HepG2 (cell line): ENCODE measurements around the gene RAB28. TPM values are rescaled to one million over a fixed set of nuclear protein-coding genes. Genes with fewer than 3 reads are reported as not detected.
A peak's percentile ranks its signal among the peaks of the same experiment; 100 is the strongest.

Experiments
- CREB1 ChIP-seq, 2 experiments: fragments of 450-650 bp in 1 of 2; IDR thresholded peaks; 2 replicates each; pipeline ENCODE4 v1.6.1; 2016 to 2017; ENCODE audit warnings: control low read depth in 1 of 2, mild to moderate bottlenecking in 1 of 2, missing compliant biosample characterization in 1 of 2, missing genetic modification characterization in 1 of 2
- FUBP1 ChIP-seq: sonication (generic); formaldehyde crosslinking; IDR thresholded peaks from 2 replicates; pipeline ENCODE4 v1.5.1; 2020; ENCODE audit warnings: missing genetic modification reagents, mild to moderate bottlenecking, borderline replicate concordance
- GPN1 ChIP-seq: sonication (generic); formaldehyde crosslinking; IDR thresholded peaks from 2 replicates; pipeline ENCODE4 v1.5.1; 2020; ENCODE audit warnings: missing genetic modification reagents, borderline replicate concordance
- HES4 ChIP-seq: sonication (generic); formaldehyde crosslinking; IDR thresholded peaks from 2 replicates; pipeline ENCODE4 v1.9.0; 2021; ENCODE audit warnings: mild to moderate bottlenecking, missing genetic modification reagents, borderline replicate concordance
- IRX3 ChIP-seq: sonication (generic); formaldehyde crosslinking; IDR thresholded peaks from 2 replicates; pipeline ENCODE4 v1.8.1; 2023; ENCODE audit warnings: mild to moderate bottlenecking, low read depth, missing genetic modification reagents, borderline replicate concordance
- KMT2A ChIP-seq: sonication (generic); formaldehyde crosslinking; IDR thresholded peaks from 2 replicates; pipeline ENCODE4 v1.4.0; 2020; ENCODE audit warnings: missing genetic modification reagents
- NFKBIZ ChIP-seq: IDR thresholded peaks from 2 replicates; pipeline ENCODE4 v1.6.1; 2018; ENCODE audit warnings: missing genetic modification reagents, missing compliant biosample characterization
- SRSF4 ChIP-seq: fragments of 200-400 bp; formaldehyde crosslinking; IDR thresholded peaks from one replicate; pipeline ENCODE4 v1.6.1; 2018; ENCODE audit warnings: mild to moderate bottlenecking, low read depth, low read length, moderate library complexity; ENCODE audit not compliant: poor library complexity, severe bottlenecking
- ZBTB42 ChIP-seq: sonication (generic); formaldehyde crosslinking; IDR thresholded peaks from 2 replicates; pipeline ENCODE4 v1.5.0; 2020; ENCODE audit warnings: mild to moderate bottlenecking, missing genetic modification reagents
- ZNF10 ChIP-seq: sonication (generic); formaldehyde crosslinking; IDR thresholded peaks from 2 replicates; pipeline ENCODE4 v1.4.0; 2020; ENCODE audit warnings: mild to moderate bottlenecking, low read depth, missing genetic modification reagents, borderline replicate concordance
- ZNF234 ChIP-seq: sonication (generic); formaldehyde crosslinking; conservative IDR thresholded peaks from 2 replicates; pipeline ENCODE4 v1.5.1; 2020; ENCODE audit warnings: mild to moderate bottlenecking, missing genetic modification reagents
- ZNF337 ChIP-seq: sonication (generic); formaldehyde crosslinking; IDR thresholded peaks from 2 replicates; pipeline ENCODE4 v1.5.1; 2020; ENCODE audit warnings: missing genetic modification reagents, low read depth, mild to moderate bottlenecking, borderline replicate concordance
- ZNF343 ChIP-seq: sonication (generic); formaldehyde crosslinking; IDR thresholded peaks from 2 replicates; pipeline ENCODE4 v1.4.0; 2020; ENCODE audit warnings: mild to moderate bottlenecking, missing genetic modification reagents
- ZNF431 ChIP-seq: sonication (generic); formaldehyde crosslinking; IDR thresholded peaks from 2 replicates; pipeline ENCODE4 v1.9.0; 2022; ENCODE audit warnings: missing genetic modification reagents, low read depth, mild to moderate bottlenecking, borderline replicate concordance
- ZNF44 ChIP-seq: sonication (generic); formaldehyde crosslinking; IDR thresholded peaks from 2 replicates; pipeline ENCODE4 v1.5.1; 2020; ENCODE audit warnings: mild to moderate bottlenecking, missing genetic modification reagents
- ZNF747 ChIP-seq: sonication (generic); formaldehyde crosslinking; IDR thresholded peaks from 2 replicates; pipeline ENCODE4 v1.8.1; 2023; ENCODE audit warnings: missing genetic modification reagents, mild to moderate bottlenecking, borderline replicate concordance
- ZNF766 ChIP-seq: sonication (generic); formaldehyde crosslinking; IDR thresholded peaks from 2 replicates; pipeline ENCODE4 v1.5.0; 2020; ENCODE audit warnings: missing genetic modification reagents, borderline replicate concordance
- ZNF775 ChIP-seq: sonication (generic); formaldehyde crosslinking; IDR thresholded peaks from 2 replicates; pipeline ENCODE4 v1.4.0; 2020; ENCODE audit warnings: missing genetic modification reagents, mild to moderate bottlenecking, moderate library complexity, borderline replicate concordance
- polyA plus RNA-seq, 8 experiments: library from polyadenylated mRNA; depleted of rRNA in 3 of 8; stranded (reverse) in 7 of 8; unstranded in 1 of 8; fragments of >200 nt; fragmentation: Illumina TruSeq in 4 of 8; extraction: Trizol in 4 of 8; gene quantifications; 2 replicates each; pipeline versions ENCODE4 v1.2.1 to v1.2.3, GENCODE V29; 2011 to 2016; ENCODE audit warnings: low read depth in 4 of 8, missing spikeins in 1 of 8, mixed read lengths in 1 of 8; ENCODE audit not compliant: insufficient read depth in 1 of 8
- total RNA-seq, 5 experiments: library from RNA; depleted of rRNA; stranded (reverse); fragments of >200 nt; fragmentation: Illumina TruSeq; extraction: Trizol; gene quantifications; 2 replicates each; pipeline ENCODE4 v1.2.3, GENCODE V29; 2016; ENCODE audit warnings: low read depth in 1 of 5
- TF ChIP-seq, protein P1 (sequence below): sonication (generic); formaldehyde crosslinking; IDR thresholded peaks from 2 replicates; pipeline ENCODE4 v1.5.0; 2020; ENCODE audit warnings: missing genetic modification reagents
- TF ChIP-seq, protein P2 (sequence below): sonication (generic); formaldehyde crosslinking; IDR thresholded peaks from 2 replicates; pipeline ENCODE4 v1.4.0; 2020; ENCODE audit warnings: missing genetic modification reagents
- TF ChIP-seq, protein P3 (sequence below): sonication (generic); formaldehyde crosslinking; IDR thresholded peaks from 2 replicates; pipeline ENCODE4 v1.4.0; 2020; ENCODE audit warnings: missing genetic modification reagents

Gene RAB28
- total and polyA plus RNA-seq, 2 of the 13 experiments (the other 11 are each of a cell fraction or from before 2014, with no cell fraction given): 11.8 to 18.2 TPM

DNA sequence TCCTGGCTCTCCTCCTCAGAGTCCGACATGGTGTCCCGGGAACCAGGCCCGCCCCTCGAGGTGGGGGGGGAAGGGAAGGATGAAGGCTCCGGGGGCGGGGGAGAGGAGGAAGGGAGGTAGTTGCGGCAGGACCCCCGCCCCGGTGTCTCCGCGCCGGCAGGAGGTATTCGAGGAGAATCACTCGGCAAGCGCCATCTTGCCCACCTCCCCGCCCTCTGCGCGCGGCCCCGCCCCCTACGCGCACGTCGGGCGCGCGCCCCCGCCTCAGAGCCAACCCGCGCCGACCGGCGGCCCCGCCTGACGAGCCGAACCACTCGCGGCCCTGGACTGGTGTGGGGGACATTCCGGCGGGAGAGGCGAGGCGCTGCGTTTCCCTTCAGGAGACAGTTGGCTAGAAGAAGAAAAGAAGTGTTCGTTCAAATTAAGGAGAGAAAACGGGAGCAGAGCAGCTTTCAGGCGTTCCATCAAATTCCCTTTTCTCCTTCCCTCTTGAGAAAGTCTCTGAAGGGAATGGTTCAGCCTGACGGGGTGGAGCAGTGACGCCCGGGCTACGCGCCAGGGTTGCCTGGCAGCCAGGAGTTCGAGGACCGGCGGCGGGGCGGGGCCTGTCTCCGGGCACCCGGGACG is at the start of gene RAB28 (continued):
- TF ChIP-seq KMT2A (CRISPR knock-in tag): peak; percentile 60; the same call in 1 of the 2 replicates
- no peak for TF ChIP-seq IRX3 (CRISPR knock-in tag)
- no peak for TF ChIP-seq ZNF747
- TF ChIP-seq ZNF766: peak; percentile 63; the same call in 1 of the 2 replicates
- TF ChIP-seq ZNF431 (CRISPR knock-in tag): 0 out of 2 replicates have a peak, but pooled peaks have one; percentile 10
- TF ChIP-seq, protein P1, sequence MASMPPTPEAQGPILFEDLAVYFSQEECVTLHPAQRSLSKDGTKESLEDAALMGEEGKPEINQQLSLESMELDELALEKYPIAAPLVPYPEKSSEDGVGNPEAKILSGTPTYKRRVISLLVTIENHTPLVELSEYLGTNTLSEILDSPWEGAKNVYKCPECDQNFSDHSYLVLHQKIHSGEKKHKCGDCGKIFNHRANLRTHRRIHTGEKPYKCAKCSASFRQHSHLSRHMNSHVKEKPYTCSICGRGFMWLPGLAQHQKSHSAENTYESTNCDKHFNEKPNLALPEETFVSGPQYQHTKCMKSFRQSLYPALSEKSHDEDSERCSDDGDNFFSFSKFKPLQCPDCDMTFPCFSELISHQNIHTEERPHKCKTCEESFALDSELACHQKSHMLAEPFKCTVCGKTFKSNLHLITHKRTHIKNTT (CRISPR knock-in tag): 0 out of 2 replicates have a peak, but pooled peaks have one; percentile 49
- 0 out of 2 replicates have a peak, but pooled peaks have one; percentile 52 for TF ChIP-seq ZNF44 (CRISPR knock-in tag)
- TF ChIP-seq SRSF4: no peak
- no peak for TF ChIP-seq ZBTB42 (CRISPR knock-in tag)
- no peak; the same call in 1 of the 2 replicates for TF ChIP-seq ZNF775 (CRISPR knock-in tag)
- no peak for TF ChIP-seq NFKBIZ (CRISPR knock-in tag)
- no peak for TF ChIP-seq ZNF337 (CRISPR knock-in tag)
- TF ChIP-seq GPN1: no peak
- TF ChIP-seq ZNF10 (CRISPR knock-in tag): no peak
- TF ChIP-seq, protein P2, sequence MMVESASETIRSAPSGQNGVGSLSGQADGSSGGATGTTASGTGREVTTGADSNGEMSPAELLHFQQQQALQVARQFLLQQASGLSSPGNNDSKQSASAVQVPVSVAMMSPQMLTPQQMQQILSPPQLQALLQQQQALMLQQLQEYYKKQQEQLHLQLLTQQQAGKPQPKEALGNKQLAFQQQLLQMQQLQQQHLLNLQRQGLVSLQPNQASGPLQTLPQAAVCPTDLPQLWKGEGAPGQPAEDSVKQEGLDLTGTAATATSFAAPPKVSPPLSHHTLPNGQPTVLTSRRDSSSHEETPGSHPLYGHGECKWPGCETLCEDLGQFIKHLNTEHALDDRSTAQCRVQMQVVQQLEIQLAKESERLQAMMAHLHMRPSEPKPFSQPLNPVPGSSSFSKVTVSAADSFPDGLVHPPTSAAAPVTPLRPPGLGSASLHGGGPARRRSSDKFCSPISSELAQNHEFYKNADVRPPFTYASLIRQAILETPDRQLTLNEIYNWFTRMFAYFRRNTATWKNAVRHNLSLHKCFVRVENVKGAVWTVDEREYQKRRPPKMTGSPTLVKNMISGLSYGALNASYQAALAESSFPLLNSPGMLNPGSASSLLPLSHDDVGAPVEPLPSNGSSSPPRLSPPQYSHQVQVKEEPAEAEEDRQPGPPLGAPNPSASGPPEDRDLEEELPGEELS (CRISPR knock-in tag): no peak
- TF ChIP-seq CREB1 (IDR thresholded peaks at IDR 0.05): peak; percentile 78
- TF ChIP-seq CREB1 (CRISPR knock-in tag; IDR thresholded peaks at IDR 0.05): peak; percentile 88
- TF ChIP-seq, protein P3, sequence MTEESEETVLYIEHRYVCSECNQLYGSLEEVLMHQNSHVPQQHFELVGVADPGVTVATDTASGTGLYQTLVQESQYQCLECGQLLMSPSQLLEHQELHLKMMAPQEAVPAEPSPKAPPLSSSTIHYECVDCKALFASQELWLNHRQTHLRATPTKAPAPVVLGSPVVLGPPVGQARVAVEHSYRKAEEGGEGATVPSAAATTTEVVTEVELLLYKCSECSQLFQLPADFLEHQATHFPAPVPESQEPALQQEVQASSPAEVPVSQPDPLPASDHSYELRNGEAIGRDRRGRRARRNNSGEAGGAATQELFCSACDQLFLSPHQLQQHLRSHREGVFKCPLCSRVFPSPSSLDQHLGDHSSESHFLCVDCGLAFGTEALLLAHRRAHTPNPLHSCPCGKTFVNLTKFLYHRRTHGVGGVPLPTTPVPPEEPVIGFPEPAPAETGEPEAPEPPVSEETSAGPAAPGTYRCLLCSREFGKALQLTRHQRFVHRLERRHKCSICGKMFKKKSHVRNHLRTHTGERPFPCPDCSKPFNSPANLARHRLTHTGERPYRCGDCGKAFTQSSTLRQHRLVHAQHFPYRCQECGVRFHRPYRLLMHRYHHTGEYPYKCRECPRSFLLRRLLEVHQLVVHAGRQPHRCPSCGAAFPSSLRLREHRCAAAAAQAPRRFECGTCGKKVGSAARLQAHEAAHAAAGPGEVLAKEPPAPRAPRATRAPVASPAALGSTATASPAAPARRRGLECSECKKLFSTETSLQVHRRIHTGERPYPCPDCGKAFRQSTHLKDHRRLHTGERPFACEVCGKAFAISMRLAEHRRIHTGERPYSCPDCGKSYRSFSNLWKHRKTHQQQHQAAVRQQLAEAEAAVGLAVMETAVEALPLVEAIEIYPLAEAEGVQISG (CRISPR knock-in tag): peak; percentile 70
- TF ChIP-seq FUBP1 (CRISPR knock-in tag): no peak
- no peak for TF ChIP-seq ZNF343 (CRISPR knock-in tag)
- no peak for TF ChIP-seq ZNF234
- no peak for TF ChIP-seq HES4 (CRISPR knock-in tag)
